ENCODE results near the gene TDP1. TPM values are rescaled to one million over a fixed set of nuclear protein-coding genes. Genes with fewer than 3 reads are reported as not detected.

The TDP1 gene
- total RNA-seq (2012; rRNA removed) (39.2 and 53.1 TPM in 2 replicates), polyA plus RNA-seq (2012; rRNA removed) (21.6 and 23.3 TPM in 2 replicates), Bru-seq, nascent RNA (percentile 71 among the genes with signal in this experiment), BruChase-seq, experiment 1, labeled RNA remaining after a 6-hour chase (percentile 62 among the genes with signal in this experiment), BruChase-seq, experiment 2, labeled RNA remaining after a 2-hour chase (percentile 66 among the genes with signal in this experiment)
- 9.7 and 13.0 TPM in 2 replicates for polyA plus RNA-seq (2012; cell fraction: cytosol; rRNA removed)
- 7.1 and 28.5 TPM in 2 replicates for polyA plus RNA-seq (2012; cell fraction: nucleus; rRNA removed; ENCODE audit: low replicate concordance)
- long read RNA-seq, partial matches to known transcripts, result 4 of 11 reads
- long read RNA-seq, other reads (novel, unspliced or antisense), result 3 of 11 reads

DNA sequence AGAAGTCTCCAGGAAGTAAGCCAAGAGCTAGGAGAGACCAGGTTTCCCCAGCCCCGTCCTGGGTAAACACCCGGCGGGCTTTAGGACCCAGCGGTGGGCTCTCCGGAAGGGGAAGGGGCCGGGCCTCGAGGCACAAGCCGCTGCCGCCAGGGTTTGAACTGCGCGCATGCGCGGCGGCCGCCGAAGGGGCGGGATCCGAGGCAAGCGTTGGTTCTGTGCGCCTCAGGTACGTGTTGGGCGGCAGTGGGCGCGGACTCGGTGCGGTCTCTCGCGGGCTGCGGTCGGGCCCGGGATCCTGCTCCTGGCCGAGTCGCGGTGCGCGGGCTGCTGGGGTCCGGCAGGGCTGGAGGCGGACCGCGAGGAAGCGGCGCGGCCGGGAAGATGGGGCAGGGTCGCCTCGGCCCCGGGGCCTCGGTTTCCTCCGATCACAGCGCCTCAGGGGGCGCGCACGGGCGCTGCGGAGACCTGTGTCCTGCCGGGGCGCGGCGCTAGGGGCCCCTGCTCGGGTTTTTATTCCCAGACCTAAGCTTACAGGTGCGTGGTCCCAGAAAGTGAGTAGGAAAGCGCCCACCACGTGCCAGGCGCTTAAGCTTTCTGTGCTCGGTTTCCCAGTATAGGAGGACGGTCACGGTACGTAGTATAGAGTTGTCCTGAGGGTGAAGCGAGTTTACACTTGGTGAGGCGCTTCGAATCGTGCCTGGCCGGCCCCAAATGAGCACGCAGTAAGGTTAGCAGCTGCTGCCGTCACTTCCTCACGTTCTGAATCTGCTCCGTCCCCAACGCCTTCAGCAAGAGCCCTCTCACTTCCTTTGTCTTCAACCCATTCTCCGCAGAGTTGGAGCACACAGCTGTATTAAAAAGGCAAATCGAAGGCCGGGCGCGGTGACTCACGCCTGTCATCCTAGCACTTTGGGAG is at the start of gene TDP1:
TSS of gene TDP1 (plus strand) at position 183 of the 916 bp plus-strand sequence. CDS start 7,188 bp downstream, outside the sequence.
- H3K9me3 ChIP-seq (ENCODE audit: control insufficient read depth, insufficient read depth, low read length), result no peaks in the 10 kb centered on the region
- POLR2A ChIA-PET (ENCODE audit: unreplicated experiment), result no interaction called here
- 0% methylated on average over 29 of the region's 84 CpGs; no CpG with 5 or more reads in 1 of the 2 experiments for WGBS, 2 experiments (ENCODE audit: extremely low coverage in 2 of 2, insufficient read length in 1 of 2)
- peak within 1 kb of the TSS; percentile 84 for H3K23ac ChIP-seq (ENCODE audit: low read depth, low read length)
- H2BK120ac ChIP-seq (ENCODE audit: low read depth, low read length), result peak within 1 kb of the TSS; percentile 65
- intact Hi-C loops (cut with micrococcal nuclease), result no loop called here
- H2AK5ac ChIP-seq (ENCODE audit: low read depth, low read length), result peak within 1 kb of the TSS; percentile 41; the same call in 1 of the 2 replicates
- peak within 1 kb of the TSS; percentile 69 for H3K9ac ChIP-seq (ENCODE audit: low read depth, low read length)
- H2BK20ac ChIP-seq (ENCODE audit: low read depth, low read length), result 0 out of 2 replicates have a peak within 1 kb of the TSS, but pooled peaks have one; percentile 4
- peak within 1 kb of the TSS; percentile 73 for H3K4me3 ChIP-seq (ENCODE audit: insufficient read depth, low read depth, low read length)
- peak within 1 kb of the TSS; percentile 76 for H3K14ac ChIP-seq (replicated peaks; ENCODE audit: low read depth, low read length)
- in situ Hi-C loops (cut with MboI; ENCODE audit: low sequenced_read_pairs), result no loop called here
- peaks cover 3% of the 10 kb centered on the region; the same call in 1 of the 2 replicates for H3K4me1 ChIP-seq (ENCODE audit: control insufficient read depth, insufficient read depth, low read length)
- peak within 1 kb of the TSS; percentile 76 for H2BK5ac ChIP-seq (ENCODE audit: low read depth, low read length, poor library complexity, severe bottlenecking)
- peak within 1 kb of the TSS; percentile 64; the same call in 1 of the 3 replicates for H2BK15ac ChIP-seq (ENCODE audit: low read depth, low read length)
- H4K8ac ChIP-seq (ENCODE audit: low read depth in 2 of 2, low read length in 2 of 2), result peak within 1 kb of the TSS; percentile 43 to 70; a peak in 3 of 4 replicates
- no TSS peak for BruUV-seq (replicated peaks)
- H2AK9ac ChIP-seq (replicated peaks; ENCODE audit: low read depth, low read length, poor library complexity), result peak within 1 kb of the TSS; percentile 96
- peak within 1 kb of the TSS; percentile 77 for H3K27ac ChIP-seq (ENCODE audit: insufficient read depth, low read length)
- H4K91ac ChIP-seq (ENCODE audit: insufficient read depth, low read depth, low read length), result peak within 1 kb of the TSS; percentile 53
- peak within 1 kb of the TSS; percentile 16; the same call in 1 of the 2 replicates for H3K18ac ChIP-seq (ENCODE audit: low read depth, low read length)
- CTCF ChIA-PET, result interaction anchor here (0.6 kb wide), 1 partner anchor 333 kb away, joined by 3 read pairs; no protein-coding TSS in a partner anchor
- H4K20me1 ChIP-seq (ENCODE audit: insufficient read depth, low read length), result no peaks in the 10 kb centered on the region
- H3K4me2 ChIP-seq (ENCODE audit: low read depth, low read length), result peak within 1 kb of the TSS; percentile 85
- peak within 1 kb of the TSS; percentile 95 for H2AFZ ChIP-seq (replicated peaks; ENCODE audit: low read length, poor library complexity)
- peaks cover 3% of the 10 kb centered on the region; the same call in 1 of the 2 replicates for H3K36me3 ChIP-seq (ENCODE audit: control insufficient read depth, insufficient read depth, low read length)
- H3K4ac ChIP-seq (ENCODE audit: low read depth, low read length), result peak within 1 kb of the TSS; percentile 79
- peak within 1 kb of the TSS; percentile 31; the same call in 1 of the 2 replicates for H4K5ac ChIP-seq (ENCODE audit: low read depth, low read length)
- DNase-seq, result peak; percentile 94
- H3K79me1 ChIP-seq (ENCODE audit: low read depth in 1 of 2, low read length in 2 of 2), result peaks cover 27 to 49% of the 10 kb centered on the region in 2 experiments
- dilution Hi-C loops (cut with HindIII; ENCODE audit: low sequenced_read_pairs, unreplicated experiment), result no loop called here
- peak; percentile 69 for ATAC-seq (ENCODE audit: low read depth)
- no peaks in the 10 kb centered on the region for H3K27me3 ChIP-seq (ENCODE audit: control insufficient read depth, insufficient read depth, low read length)
- peaks cover 9% of the 10 kb centered on the region for H3K9me1 ChIP-seq (ENCODE audit: insufficient read depth, low read length)
- peak within 1 kb of the TSS; percentile 95 for H3K56ac ChIP-seq (ENCODE audit: extremely low read depth, insufficient read depth, low read length)
- TF ChIP-seq, protein P1, sequence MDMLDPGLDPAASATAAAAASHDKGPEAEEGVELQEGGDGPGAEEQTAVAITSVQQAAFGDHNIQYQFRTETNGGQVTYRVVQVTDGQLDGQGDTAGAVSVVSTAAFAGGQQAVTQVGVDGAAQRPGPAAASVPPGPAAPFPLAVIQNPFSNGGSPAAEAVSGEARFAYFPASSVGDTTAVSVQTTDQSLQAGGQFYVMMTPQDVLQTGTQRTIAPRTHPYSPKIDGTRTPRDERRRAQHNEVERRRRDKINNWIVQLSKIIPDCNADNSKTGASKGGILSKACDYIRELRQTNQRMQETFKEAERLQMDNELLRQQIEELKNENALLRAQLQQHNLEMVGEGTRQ (IDR thresholded peaks at IDR 0.05; ENCODE audit: low read depth, low read length), result peak; percentile 23; the same call in 1 of the 2 replicates
- TF ChIP-seq MXI1 (IDR thresholded peaks at IDR 0.05; ENCODE audit: borderline replicate concordance, low read depth, low read length) (peak; percentile 59; the same call in 1 of the 2 replicates), BHLHE40 (IDR thresholded peaks at IDR 0.05; ENCODE audit: low read depth, low read length) (peak; percentile 96), POLR2A (IDR thresholded peaks at IDR 0.05; ENCODE audit: low read depth, low read length) (peak; percentile 89), RFX5 (IDR thresholded peaks at IDR 0.05; ENCODE audit: low read depth, low read length) (no peak), MAZ (IDR thresholded peaks at IDR 0.05; ENCODE audit: borderline replicate concordance, low read depth, low read length) (peak; percentile 90), RCOR1 (IDR thresholded peaks at IDR 0.05; ENCODE audit: insufficient replicate concordance, low read length) (peak; percentile 19), RAD21 (IDR thresholded peaks at IDR 0.05; ENCODE audit: low read length) (no peak), ELK1 (IDR thresholded peaks at IDR 0.05; ENCODE audit: borderline replicate concordance, low read depth, low read length) (no peak)
- TF ChIP-seq, protein P2, sequence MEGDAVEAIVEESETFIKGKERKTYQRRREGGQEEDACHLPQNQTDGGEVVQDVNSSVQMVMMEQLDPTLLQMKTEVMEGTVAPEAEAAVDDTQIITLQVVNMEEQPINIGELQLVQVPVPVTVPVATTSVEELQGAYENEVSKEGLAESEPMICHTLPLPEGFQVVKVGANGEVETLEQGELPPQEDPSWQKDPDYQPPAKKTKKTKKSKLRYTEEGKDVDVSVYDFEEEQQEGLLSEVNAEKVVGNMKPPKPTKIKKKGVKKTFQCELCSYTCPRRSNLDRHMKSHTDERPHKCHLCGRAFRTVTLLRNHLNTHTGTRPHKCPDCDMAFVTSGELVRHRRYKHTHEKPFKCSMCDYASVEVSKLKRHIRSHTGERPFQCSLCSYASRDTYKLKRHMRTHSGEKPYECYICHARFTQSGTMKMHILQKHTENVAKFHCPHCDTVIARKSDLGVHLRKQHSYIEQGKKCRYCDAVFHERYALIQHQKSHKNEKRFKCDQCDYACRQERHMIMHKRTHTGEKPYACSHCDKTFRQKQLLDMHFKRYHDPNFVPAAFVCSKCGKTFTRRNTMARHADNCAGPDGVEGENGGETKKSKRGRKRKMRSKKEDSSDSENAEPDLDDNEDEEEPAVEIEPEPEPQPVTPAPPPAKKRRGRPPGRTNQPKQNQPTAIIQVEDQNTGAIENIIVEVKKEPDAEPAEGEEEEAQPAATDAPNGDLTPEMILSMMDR (conservative IDR thresholded peaks at IDR 0.05; ENCODE audit: low read depth, low read length), result 0 out of 2 replicates have a peak, but pooled peaks have one; percentile 1
